Caco-2 (cell line): ENCODE results near the gene RNPS1. TPM values are rescaled to one million over a fixed set of nuclear protein-coding genes. Genes with fewer than 3 reads are reported as not detected.
A peak's percentile ranks its signal among the peaks of the same experiment; 100 is the strongest.

Experiments
- BruUV-seq: library from RNA; stranded (reverse); fragments of 400-500 nt; replicated peaks from 2 replicates; lab custom pipeline; 2021; lab: Mats Ljungman, UMichigan
- CTCF ChIA-PET: fragments of 300-600 bp; sonication (Branson Sonifier 250); formaldehyde crosslinking; loops from one replicate; lab custom pipeline; 2022; ENCODE audit warnings: antibody characterized with exemption; lab: Charles Lee
- POLR2A ChIA-PET: fragments of 300-600 bp; sonication (Branson Sonifier 250); formaldehyde crosslinking; loops from one replicate; lab custom pipeline; 2022; ENCODE audit warnings: antibody characterized with exemption; lab: Charles Lee
- DNase-seq, 2 experiments: peaks; one replicate each; pipeline versions ENCODE4 v3.0.0 to v3.0.0-alpha.2; 2020 to 2022
- H3K27me3 ChIP-seq: replicated peaks from 2 replicates; pipeline ENCODE4 v1.6.0; 2011; ENCODE audit warnings: low read length; ENCODE audit not compliant: control insufficient read depth, insufficient read depth
- H3K36me3 ChIP-seq: 2 replicates; pipeline ENCODE4 v1.5.1; 2011; ENCODE audit warnings: low read length; ENCODE audit not compliant: control insufficient read depth, insufficient read depth
- H3K4me1 ChIP-seq: fragments of 250-450 bp; sonication (Bioruptor Pico); 2 replicates; pipeline ENCODE4 v1.5.1; 2020; ENCODE audit warnings: mild to moderate bottlenecking
- H3K4me3 ChIP-seq: 2 replicates; pipeline ENCODE4 v1.5.1; 2011; ENCODE audit warnings: low read depth, mild to moderate bottlenecking, control low read depth, low read length
- H3K9me3 ChIP-seq: fragments of 250-450 bp; sonication (Bioruptor Pico); 2 replicates; pipeline ENCODE4 v1.5.1; 2020; ENCODE audit warnings: mild to moderate bottlenecking, moderate library complexity
- H3K27ac Mint-ChIP-seq: one replicate; pipeline ENCODE4 v1.8.0; 2022; ENCODE audit warnings: mixed read lengths; ENCODE audit not compliant: unreplicated experiment
- H3K27me3 Mint-ChIP-seq: one replicate; pipeline ENCODE4 v1.8.0; 2022; ENCODE audit warnings: mixed read lengths; ENCODE audit not compliant: insufficient read depth, unreplicated experiment
- H3K36me3 Mint-ChIP-seq: one replicate; pipeline ENCODE4 v1.8.0; 2022; ENCODE audit warnings: mild to moderate bottlenecking, mixed read lengths; ENCODE audit not compliant: insufficient read depth, unreplicated experiment
- H3K4me1 Mint-ChIP-seq: one replicate; pipeline ENCODE4 v1.8.0; 2022; ENCODE audit warnings: low read depth, mixed read lengths; ENCODE audit not compliant: unreplicated experiment
- H3K4me3 Mint-ChIP-seq: one replicate; pipeline ENCODE4 v1.8.0; 2022; ENCODE audit warnings: mild to moderate bottlenecking, moderate library complexity, mixed read lengths; ENCODE audit not compliant: unreplicated experiment
- H3K9me3 Mint-ChIP-seq: one replicate; pipeline ENCODE4 v1.8.0; 2022; ENCODE audit warnings: mixed read lengths; ENCODE audit not compliant: unreplicated experiment
- intact Hi-C: fragments of 100-400 bp; cut with micrococcal nuclease; formaldehyde crosslinking; loops from one replicate; pipeline ENCODE4 v1.10.0; 2022; ENCODE audit not compliant: unreplicated experiment
- total RNA-seq: library from RNA; stranded (reverse); gene quantifications from 2 replicates; pipeline ENCODE4 v1.2.3, GENCODE V29; 2022
- TF ChIP-seq, protein P1 (sequence below), 2 experiments: fragments of 200-600 bp in 1 of 2; IDR thresholded peaks; 1 replicate in 1 of 2; 2 replicates in 1 of 2; pipeline versions ENCODE4 v1.5.1 to v1.8.0; 2011 to 2022; ENCODE audit warnings: antibody characterized with exemption in 1 of 2, control low read depth in 1 of 2, inconsistent platforms in 1 of 2, low read depth in 1 of 2, low read length in 1 of 2, mild to moderate bottlenecking in 1 of 2, moderate library complexity in 1 of 2; ENCODE audit not compliant: insufficient read depth in 1 of 2, severe bottlenecking in 1 of 2, unreplicated experiment in 1 of 2

Gene RNPS1
- total RNA-seq, 1 experiment from 2014 or later, result 210 TPM

DNA sequence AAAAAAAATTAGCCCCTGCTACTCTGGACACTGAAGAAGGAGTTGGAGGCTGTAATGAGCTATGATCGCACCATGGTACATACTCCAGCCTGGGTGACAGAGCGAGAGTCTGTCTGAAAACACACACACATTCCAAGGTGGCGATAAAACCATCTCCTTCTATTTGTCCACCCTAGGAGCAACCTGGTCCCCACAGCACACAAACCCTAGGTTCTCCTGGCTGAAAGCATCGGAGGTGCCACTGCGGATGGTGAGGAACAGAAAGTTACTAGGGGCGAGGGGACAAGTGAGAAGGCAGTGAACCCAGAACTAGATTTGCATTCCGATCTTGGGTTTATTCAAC lies 15.1 kb downstream of the RNPS1 start:
- TF ChIP-seq, protein P1, sequence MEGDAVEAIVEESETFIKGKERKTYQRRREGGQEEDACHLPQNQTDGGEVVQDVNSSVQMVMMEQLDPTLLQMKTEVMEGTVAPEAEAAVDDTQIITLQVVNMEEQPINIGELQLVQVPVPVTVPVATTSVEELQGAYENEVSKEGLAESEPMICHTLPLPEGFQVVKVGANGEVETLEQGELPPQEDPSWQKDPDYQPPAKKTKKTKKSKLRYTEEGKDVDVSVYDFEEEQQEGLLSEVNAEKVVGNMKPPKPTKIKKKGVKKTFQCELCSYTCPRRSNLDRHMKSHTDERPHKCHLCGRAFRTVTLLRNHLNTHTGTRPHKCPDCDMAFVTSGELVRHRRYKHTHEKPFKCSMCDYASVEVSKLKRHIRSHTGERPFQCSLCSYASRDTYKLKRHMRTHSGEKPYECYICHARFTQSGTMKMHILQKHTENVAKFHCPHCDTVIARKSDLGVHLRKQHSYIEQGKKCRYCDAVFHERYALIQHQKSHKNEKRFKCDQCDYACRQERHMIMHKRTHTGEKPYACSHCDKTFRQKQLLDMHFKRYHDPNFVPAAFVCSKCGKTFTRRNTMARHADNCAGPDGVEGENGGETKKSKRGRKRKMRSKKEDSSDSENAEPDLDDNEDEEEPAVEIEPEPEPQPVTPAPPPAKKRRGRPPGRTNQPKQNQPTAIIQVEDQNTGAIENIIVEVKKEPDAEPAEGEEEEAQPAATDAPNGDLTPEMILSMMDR (IDR thresholded peaks at IDR 0.05; ENCODE audit: insufficient read depth in 1 of 2, low read depth in 1 of 2, low read length in 1 of 2, severe bottlenecking in 1 of 2, unreplicated experiment in 1 of 2), result no peak
- Histone ChIP-seq H3K36me3 (peaks cover 2% of the 10 kb centered on the region; the same call in 1 of the 2 replicates), H3K27me3 (no peaks in the 10 kb centered on the region), H3K9me3 (no peaks in the 10 kb centered on the region), H3K4me1 (peaks cover 7% of the 10 kb centered on the region), H3K4me3 (no peak overlapping the region)
- BruUV-seq, result no TSS peak
- peaks cover 98% of the 10 kb centered on the region for H3K36me3 Mint-ChIP-seq
- ChIA-PET POLR2A (interaction anchor here (2.4 kb wide), 1 partner anchor 38 kb away, joined by 21 read pairs; the partner anchor contains the start of gene PGP), CTCF (interaction anchor here (0.7 to 2.2 kb wide), 3 partner anchors 14 to 207 kb away, joined by 3 to 29 read pairs (median 3); partner anchors contain the start of genes CASKIN1 and TEDC2)
- no peaks in the 10 kb centered on the region for H3K9me3 Mint-ChIP-seq
- peaks cover 7% of the 10 kb centered on the region for H3K4me1 Mint-ChIP-seq
- no peak overlapping the region for H3K4me3 Mint-ChIP-seq
- H3K27ac Mint-ChIP-seq, result peak overlapping the region; percentile 32
- no peak for DNase-seq
- H3K27me3 Mint-ChIP-seq, result no peaks in the 10 kb centered on the region
- intact Hi-C loops, result loop anchor here (2.0 kb wide), 1 partner anchor 58 kb away; no protein-coding TSS in a partner anchor

DNA sequence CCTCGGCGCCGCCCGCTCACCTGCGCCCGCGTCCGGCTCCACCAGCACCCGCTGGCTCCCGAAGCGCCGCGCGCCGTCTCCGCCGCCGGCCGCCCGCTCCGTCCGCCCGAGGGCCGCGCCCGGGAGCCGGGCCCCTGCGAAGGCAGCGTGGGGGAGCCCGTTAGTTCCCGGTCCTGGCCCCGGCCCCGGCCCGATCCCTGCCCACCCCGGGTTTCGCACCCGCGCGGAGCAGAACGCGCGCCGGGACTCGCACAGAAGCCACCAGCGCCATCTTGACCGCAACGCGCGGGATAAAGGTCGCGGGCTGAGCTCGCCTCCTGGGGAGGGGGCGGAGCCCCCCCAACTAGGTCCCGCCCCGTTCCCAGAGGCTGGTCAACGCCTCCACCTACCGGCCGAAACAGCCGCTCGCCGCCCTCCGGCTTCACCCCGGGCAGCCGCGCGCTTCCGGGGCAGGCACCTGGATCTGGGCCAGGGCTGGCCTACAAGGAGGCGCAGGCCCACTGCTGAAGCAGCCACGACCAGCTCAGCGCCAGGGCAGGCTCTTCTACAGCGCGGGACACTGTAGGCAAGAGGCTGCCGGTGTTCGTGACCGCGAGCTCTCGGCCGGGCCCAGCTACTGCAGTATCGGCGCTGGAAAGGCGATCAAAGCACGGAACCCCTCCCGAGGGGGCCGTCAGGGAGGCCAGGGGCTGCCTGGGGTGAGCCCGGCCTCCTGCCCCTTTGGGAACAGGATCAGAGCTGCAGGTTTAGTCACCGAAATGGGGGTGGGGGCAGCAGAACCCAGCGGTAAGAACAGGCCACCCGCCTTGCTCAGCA lies 16.4 kb downstream of the RNPS1 start, which contains the start of gene ECI1:
TSS of gene ECI1 (minus strand) at position 292 of the 816 bp plus-strand sequence. CDS start at position 271, 21 bp downstream.
- H3K36me3 Mint-ChIP-seq, result peaks cover 91% of the 10 kb centered on the region
- peak within 1 kb of the TSS; percentile 69 for H3K4me3 ChIP-seq
- no peaks in the 10 kb centered on the region for H3K27me3 ChIP-seq
- CTCF ChIA-PET, result interaction anchor here (0.5 to 2.2 kb wide), 11 partner anchors 11 to 309 kb away, joined by 3 to 29 read pairs (median 3); partner anchors contain the start of genes CASKIN1, MSRB1, PGP and TEDC2
- TF ChIP-seq, protein P1 (IDR thresholded peaks at IDR 0.05; ENCODE audit: insufficient read depth in 1 of 2, low read depth in 1 of 2, low read length in 1 of 2, severe bottlenecking in 1 of 2, unreplicated experiment in 1 of 2), result peak; percentile 60 to 69
- peaks cover 7% of the 10 kb centered on the region for H3K4me1 Mint-ChIP-seq
- peaks cover 7% of the 10 kb centered on the region for H3K4me1 ChIP-seq
- peak within 1 kb of the TSS; percentile 89 for H3K4me3 Mint-ChIP-seq
- H3K36me3 ChIP-seq, result peaks cover 2% of the 10 kb centered on the region; the same call in 1 of the 2 replicates
- H3K9me3 Mint-ChIP-seq, result no peaks in the 10 kb centered on the region
- peak; percentile 92 to 96 for DNase-seq
- peak within 1 kb of the TSS; percentile 95 for H3K27ac Mint-ChIP-seq
- POLR2A ChIA-PET, result interaction anchor here (0.5 to 2.4 kb wide), 15 partner anchors 9 to 287 kb away, joined by 3 to 21 read pairs (median 4); partner anchors contain the start of genes CEMP1, NTHL1, PGP and RPS2
- no TSS peak for BruUV-seq
- no peaks in the 10 kb centered on the region for H3K27me3 Mint-ChIP-seq
- intact Hi-C loops, result loop anchor here (2.0 kb wide), 1 partner anchor 57 kb away; no protein-coding TSS in a partner anchor
- H3K9me3 ChIP-seq, result no peaks in the 10 kb centered on the region
